ENCODE data around the gene GALNTL6. TPM values are rescaled to one million over a fixed set of nuclear protein-coding genes. Genes with fewer than 3 reads are reported as not detected.

Gene GALNTL6
- total RNA-seq, 1 donor from 2014 or later: 0.13 TPM

GRCh38 chr4:172369471-172369959 is 556.3 kb downstream of the GALNTL6 start:
- H3K4me3 ChIP-seq (ENCODE audit: low read depth, low read length): no peak overlapping the region
- H3K36me3 ChIP-seq (ENCODE audit: control insufficient read depth, insufficient read depth, low read length): no peaks in the 10 kb centered on the region
- TF ChIP-seq CTCF (IDR thresholded peaks at IDR 0.05; ENCODE audit: insufficient read depth, low read length, poor library complexity, severe bottlenecking): no peak
- no peak for DNase-seq (ENCODE audit: low read depth)
- no peaks in the 10 kb centered on the region for H3K27me3 ChIP-seq (ENCODE audit: control insufficient read depth, insufficient read depth, low read length)

- TF ChIP-seq CTCF (IDR thresholded peaks at IDR 0.05; ENCODE audit: insufficient read depth, low read length, poor library complexity, severe bottlenecking): no peak
- no peak for DNase-seq (ENCODE audit: low read depth)
- Histone ChIP-seq H3K27me3 (ENCODE audit: control insufficient read depth, insufficient read depth, low read length) (no peaks in the 10 kb centered on the region), H3K4me3 (ENCODE audit: low read depth, low read length) (no peak overlapping the region), H3K36me3 (ENCODE audit: control insufficient read depth, insufficient read depth, low read length) (no peaks in the 10 kb centered on the region)
Observed at GRCh38 chr4:172377486-172378140, 564.4 kb downstream of the GALNTL6 start.

GRCh38 chr4:172379834-172380233 is 566.6 kb downstream of the GALNTL6 start:
- no peak for DNase-seq (ENCODE audit: low read depth)
- no peaks in the 10 kb centered on the region for H3K27me3 ChIP-seq (ENCODE audit: control insufficient read depth, insufficient read depth, low read length)
- TF ChIP-seq CTCF (IDR thresholded peaks at IDR 0.05; ENCODE audit: insufficient read depth, low read length, poor library complexity, severe bottlenecking): no peak
- H3K36me3 ChIP-seq (ENCODE audit: control insufficient read depth, insufficient read depth, low read length): no peaks in the 10 kb centered on the region
- H3K4me3 ChIP-seq (ENCODE audit: low read depth, low read length): no peak overlapping the region

- no peak for TF ChIP-seq CTCF (IDR thresholded peaks at IDR 0.05; ENCODE audit: insufficient read depth, low read length, poor library complexity, severe bottlenecking)
- Histone ChIP-seq H3K27me3 (ENCODE audit: control insufficient read depth, insufficient read depth, low read length) (no peaks in the 10 kb centered on the region), H3K4me3 (ENCODE audit: low read depth, low read length) (no peak overlapping the region), H3K36me3 (ENCODE audit: control insufficient read depth, insufficient read depth, low read length) (no peaks in the 10 kb centered on the region)
- DNase-seq (ENCODE audit: low read depth): no peak
Observed at GRCh38 chr4:172390331-172390730, 577.1 kb downstream of the GALNTL6 start.

GRCh38 chr4:172392741-172393140 is 579.5 kb downstream of the GALNTL6 start:
- H3K27me3 ChIP-seq (ENCODE audit: control insufficient read depth, insufficient read depth, low read length): no peaks in the 10 kb centered on the region
- no peak overlapping the region for H3K4me3 ChIP-seq (ENCODE audit: low read depth, low read length)
- no peaks in the 10 kb centered on the region for H3K36me3 ChIP-seq (ENCODE audit: control insufficient read depth, insufficient read depth, low read length)
- TF ChIP-seq CTCF (IDR thresholded peaks at IDR 0.05; ENCODE audit: insufficient read depth, low read length, poor library complexity, severe bottlenecking): no peak
- DNase-seq (ENCODE audit: low read depth): no peak

GRCh38 chr4:172393220-172393619 is 580.0 kb downstream of the GALNTL6 start:
- Histone ChIP-seq H3K36me3 (ENCODE audit: control insufficient read depth, insufficient read depth, low read length) (no peaks in the 10 kb centered on the region), H3K27me3 (ENCODE audit: control insufficient read depth, insufficient read depth, low read length) (no peaks in the 10 kb centered on the region), H3K4me3 (ENCODE audit: low read depth, low read length) (no peak overlapping the region)
- no peak for TF ChIP-seq CTCF (IDR thresholded peaks at IDR 0.05; ENCODE audit: insufficient read depth, low read length, poor library complexity, severe bottlenecking)
- no peak for DNase-seq (ENCODE audit: low read depth)

All from kidney epithelial cell (primary cell).